ENCODE data around the gene DNAH5.

The DNAH5 gene

GRCh38 chr5:13643734-13644133 lies 300.8 kb downstream of the DNAH5 start:
- Histone ChIP-seq H3K36me3 (ENCODE audit: insufficient read depth) (no peaks in the 10 kb centered on the region), H3K27ac (no peak overlapping the region), H3K4me1 (ENCODE audit: low read depth, poor library complexity, severe bottlenecking) (no peaks in the 10 kb centered on the region), H3K4me2 (no peak overlapping the region), H3K4me3 (IDR thresholded peaks at IDR 0.05; ENCODE audit: insufficient read depth, low read depth, low read length) (no peak overlapping the region), H3K79me2 (ENCODE audit: insufficient read depth, low read depth) (no peaks in the 10 kb centered on the region), H2AFZ (ENCODE audit: low read depth) (no peak overlapping the region), H4K20me1 (ENCODE audit: insufficient read depth) (no peaks in the 10 kb centered on the region), H3K9ac (no peak overlapping the region), H3K27me3 (ENCODE audit: insufficient read depth, low read depth) (no peaks in the 10 kb centered on the region)
- TF ChIP-seq CTCF (conservative IDR thresholded peaks at IDR 0.05; ENCODE audit: low read depth, low read length), result no peak

- Histone ChIP-seq H3K9ac (no peak overlapping the region), H3K27me3 (ENCODE audit: insufficient read depth, low read depth) (no peaks in the 10 kb centered on the region), H2AFZ (ENCODE audit: low read depth) (no peak overlapping the region), H3K4me3 (IDR thresholded peaks at IDR 0.05; ENCODE audit: insufficient read depth, low read depth, low read length) (no peak overlapping the region), H3K4me1 (ENCODE audit: low read depth, poor library complexity, severe bottlenecking) (no peaks in the 10 kb centered on the region), H3K27ac (no peak overlapping the region), H4K20me1 (ENCODE audit: insufficient read depth) (no peaks in the 10 kb centered on the region), H3K4me2 (no peak overlapping the region), H3K36me3 (ENCODE audit: insufficient read depth) (no peaks in the 10 kb centered on the region), H3K79me2 (ENCODE audit: insufficient read depth, low read depth) (no peaks in the 10 kb centered on the region)
- no peak for TF ChIP-seq CTCF (conservative IDR thresholded peaks at IDR 0.05; ENCODE audit: low read depth, low read length)
These were observed 301.3 kb downstream of the DNAH5 start for GRCh38 chr5:13643196-13643595.
